Measurements from ENCODE around the gene GMPPB. TPM values are rescaled to one million over a fixed set of nuclear protein-coding genes. Genes with fewer than 3 reads are reported as not detected.
A peak's percentile ranks its signal among the peaks of the same experiment; 100 is the strongest.

The GMPPB gene
- total and polyA plus RNA-seq, 2 of the 8 experiments (the other 6 are each of a cell fraction or from before 2014, with no cell fraction given) = 20.9 to 23.9 TPM

DNA sequence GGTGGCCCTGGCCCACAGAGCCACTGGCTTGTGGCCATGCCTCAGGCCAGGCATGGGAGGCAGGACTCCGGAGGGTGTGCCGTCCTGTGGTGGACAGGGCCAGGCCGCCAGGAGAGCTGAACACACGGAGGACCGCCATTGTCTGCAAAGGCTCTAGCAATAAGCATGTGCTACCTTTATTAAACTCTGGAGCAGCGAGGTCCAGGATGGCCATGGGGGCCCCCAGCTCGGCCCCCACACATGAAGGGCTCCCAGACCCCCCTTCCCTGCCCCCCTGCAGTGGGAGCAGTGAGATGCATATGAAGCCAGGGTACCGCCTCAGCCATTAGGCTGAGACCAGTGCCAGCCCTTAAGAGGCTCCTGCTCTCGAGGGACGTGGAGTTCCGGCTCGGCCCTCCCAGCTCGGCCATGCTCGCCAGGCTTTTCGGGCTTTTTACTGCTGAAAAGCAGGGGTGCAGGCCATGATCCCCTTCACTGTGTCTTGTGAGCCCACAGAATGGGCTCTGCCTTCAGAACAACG is 7.0 kb downstream of the GMPPB start:
- no peak overlapping the region for H3K9ac ChIP-seq (replicated peaks in 1 of 4; ENCODE audit: extremely low read depth in 1 of 4, low read depth in 3 of 4, low read length in 3 of 4)
- no peak for DNase-seq (ENCODE audit: low read depth in 1 of 2, low spot score in 2 of 2)
- no peak overlapping the region for H2BK120ac ChIP-seq (replicated peaks; ENCODE audit: low read depth, low read length)
- H3K23me2 ChIP-seq (ENCODE audit: low read depth, low read length) = peaks cover 9% of the 10 kb centered on the region; the same call in 1 of the 2 replicates
- H4K8ac ChIP-seq (ENCODE audit: extremely low read depth, insufficient read depth, low read length) = peak overlapping the region; percentile 15; the same call in 1 of the 2 replicates
- no peak overlapping the region for H3K18ac ChIP-seq (ENCODE audit: extremely low read depth, low read length)
- H3K4me2 ChIP-seq (ENCODE audit: insufficient read depth in 1 of 2, low read depth in 2 of 2, low read length in 2 of 2) = no peak overlapping the region
- 94% methylated on average over 12 of the region's 16 CpGs; no CpG with 5 or more reads in 1 of the 2 experiments for WGBS, 2 experiments (ENCODE audit: extremely low coverage in 1 of 2, insufficient coverage in 1 of 2, insufficient read length in 1 of 2, insufficient replicate concordance in 2 of 2, low coverage in 1 of 2, low lambda C conversion rate in 2 of 2, missing lambda C conversion rate in 1 of 2)
- TF ChIP-seq CTBP2 (IDR thresholded peaks at IDR 0.05; ENCODE audit: borderline replicate concordance, insufficient read depth, insufficient read length, low read length) = no peak
- no peak for TF ChIP-seq EGR1 (IDR thresholded peaks at IDR 0.05; ENCODE audit: borderline replicate concordance, low read depth, low read length)
- TF ChIP-seq POLR2AphosphoS5 (IDR thresholded peaks at IDR 0.05; ENCODE audit: low read depth, low read length) = 0 out of 2 replicates have a peak, but pooled peaks have one; percentile 19
- H3K23ac ChIP-seq (ENCODE audit: insufficient read length) = no peak overlapping the region
- H3K56ac ChIP-seq (replicated peaks; ENCODE audit: insufficient read length, low read depth, low read length) = no peak overlapping the region
- no peak overlapping the region for H4K5ac ChIP-seq (ENCODE audit: insufficient read length, low read depth, low read length)
- ChIA-PET POLR2A (ENCODE audit: partially characterized antibody) (interaction anchor here (0.6 to 7.3 kb wide), 5 partner anchors 8 to 1007 kb away, joined by 3 to 57 read pairs (median 4); no protein-coding TSS in a partner anchor), CTCF (ENCODE audit: partially characterized antibody) (interaction anchor here (1.1 to 7.8 kb wide), 3 partner anchors 9 to 82 kb away, joined by 3 to 127 read pairs (median 11); no protein-coding TSS in a partner anchor)
- H2BK5ac ChIP-seq (ENCODE audit: low read depth, low read length) = no peak overlapping the region
- H2BK12ac ChIP-seq (ENCODE audit: low read depth, low read length) = no peak overlapping the region
- no peak overlapping the region for H3K14ac ChIP-seq (ENCODE audit: insufficient read length)
- H3K4me3 ChIP-seq (ENCODE audit: extremely low read depth in 1 of 4, insufficient read depth in 2 of 4, low read depth in 3 of 4, low read length in 4 of 4) = no peak overlapping the region
- FAIRE-seq = no peak
- peaks cover 4 to 8% (median 7%) of the 10 kb centered on the region in 4 experiments; a peak in 4 of 8 replicates for H3K36me3 ChIP-seq (ENCODE audit: control insufficient read depth in 2 of 4, insufficient read depth in 4 of 4, low read length in 3 of 4)
- H2BK20ac ChIP-seq (ENCODE audit: low read length) = no peak overlapping the region
- H2AFZ ChIP-seq (ENCODE audit: low read length) = no peak overlapping the region
- H2AK5ac ChIP-seq (ENCODE audit: low read depth, low read length) = no peak overlapping the region
- H3K79me2 ChIP-seq (ENCODE audit: control insufficient read depth in 1 of 2, insufficient read depth in 2 of 2, low read length in 2 of 2) = no peaks in the 10 kb centered on the region
- peaks cover 0 to 12% (median 9%) of the 10 kb centered on the region in 4 experiments; a peak in 5 of 7 replicates for H3K4me1 ChIP-seq (replicated peaks in 1 of 4; ENCODE audit: control insufficient read depth in 3 of 4, insufficient read depth in 4 of 4, low read length in 3 of 4)
- H3K27ac ChIP-seq (ENCODE audit: low read depth, low read length) = no peak overlapping the region
- H3K4ac ChIP-seq (replicated peaks; ENCODE audit: insufficient read length, low read depth, low read length) = no peak overlapping the region
- no peaks in the 10 kb centered on the region for H3K27me3 ChIP-seq (replicated peaks in 1 of 4; ENCODE audit: control insufficient read depth in 3 of 4, extremely low read depth in 1 of 4, insufficient read depth in 3 of 4, low read length in 3 of 4)
- H3K79me1 ChIP-seq (ENCODE audit: low read depth, low read length) = no peaks in the 10 kb centered on the region
- H4K20me1 ChIP-seq (replicated peaks in 1 of 2; ENCODE audit: control insufficient read depth in 1 of 2, insufficient read depth in 2 of 2, low read length in 2 of 2) = peaks cover 5 to 20% of the 10 kb centered on the region in 2 experiments
- no peaks in the 10 kb centered on the region for H3K9me3 ChIP-seq (ENCODE audit: insufficient read depth in 2 of 2, low read depth in 1 of 2, low read length in 1 of 2)
- no peak overlapping the region for H4K91ac ChIP-seq (replicated peaks; ENCODE audit: insufficient read length, low read length)
- no peak overlapping the region for H2BK15ac ChIP-seq (ENCODE audit: low read length)

Measured in H1 (cell line).